Stomach (tissue), 19 donors: Measurements from ENCODE around the gene RFC1. TPM values are rescaled to one million over a fixed set of nuclear protein-coding genes. Genes with fewer than 3 reads are reported as not detected.
A peak's percentile ranks its signal among the peaks of the same experiment; 100 is the strongest.
"Not testable (repeated sequence)": the region's sequence is repeated elsewhere in the genome, so short reads cannot be mapped to it uniquely, and the experiment has no call there.

Experiments used
- DNase-seq, 2 donors: peaks; one replicate each; pipeline versions ENCODE4 v3.0.0 to v3.0.0-alpha.2; 2013 to 2019
- H3K27ac ChIP-seq, 5 donors: fragments of 200-600 bp in 4 of 5; sonication (generic) in 4 of 5; one replicate each; pipeline ENCODE4 v1.5.1; 2013 to 2019; ENCODE audit warnings: mild to moderate bottlenecking in 1 of 5, moderate library complexity in 1 of 5
- H3K27me3 ChIP-seq, 3 donors: fragments of 200-600 bp; sonication (generic); one replicate each; pipeline ENCODE4 v1.5.1; 2017 to 2019; ENCODE audit warnings: mixed run types in 1 of 3
- H3K36me3 ChIP-seq, 4 donors: fragments of 200-600 bp; sonication (generic); 1 replicate in 3 of 4; 2 replicates in 1 of 4; pipeline ENCODE4 v1.5.1; 2016 to 2019
- H3K4me1 ChIP-seq, 4 donors: fragments of 200-600 bp; sonication (generic); one replicate each; pipeline ENCODE4 v1.5.1; 2016 to 2019
- H3K4me3 ChIP-seq, 4 donors: fragments of 200-600 bp; sonication (generic) in 3 of 4; one replicate each; pipeline ENCODE4 v1.5.1; 2016 to 2019; ENCODE audit warnings: mild to moderate bottlenecking in 1 of 4
- H3K9me3 ChIP-seq, 4 donors: fragments of 200-600 bp; sonication (generic); one replicate each; pipeline ENCODE4 v1.5.1; 2016 to 2019
- CTCF ChIP-seq, 7 experiments: fragments of 450-650 bp in 4 of 7; fragments of 200-600 bp in 3 of 7; sonication (generic) in 3 of 7; IDR thresholded peaks; one replicate each; pipeline ENCODE4 v1.5.1; 2016 to 2019; ENCODE audit warnings: antibody characterized with exemption in 7 of 7, control low read depth in 2 of 7, mild to moderate bottlenecking in 1 of 7
- EP300 ChIP-seq: sonication (generic); formaldehyde crosslinking; IDR thresholded peaks from one replicate; pipeline ENCODE4 v1.6.1; 2017; ENCODE audit warnings: antibody characterized with exemption
- POLR2A ChIP-seq, 4 donors: fragments of 450-650 bp; IDR thresholded peaks; one replicate each; pipeline ENCODE4 v1.6.1; 2016; ENCODE audit warnings: antibody characterized with exemption in 4 of 4, control low read depth in 2 of 4, mild to moderate bottlenecking in 1 of 4, moderate library complexity in 1 of 4
- POLR2AphosphoS5 ChIP-seq, 3 donors: sonication (generic); formaldehyde crosslinking; IDR thresholded peaks; one replicate each; pipeline ENCODE4 v1.6.1; 2016; ENCODE audit warnings: antibody characterized with exemption in 3 of 3
- WGBS, 5 donors: extraction: QIAGEN DNeasy Blood & Tissue Kit in 3 of 5; methylation state at CpG; one replicate each; pipeline versions ENCODE4 v1.1.5 to v1.1.7; 2013 to 2018; 5-methylcytosine and 5-hydroxymethylcytosine counted together
- intact Hi-C: fragments of 100-400 bp; cut with DNase I; formaldehyde crosslinking; loops from one replicate; pipeline ENCODE4 v1.15.1; 2023; ENCODE audit warnings: low total_unique reads
- long read RNA-seq, 10 donors: transcript quantifications; one replicate each; lab custom pipeline, GENCODE V29; 2026
- polyA plus RNA-seq, 3 donors: library from polyadenylated mRNA; stranded (reverse); fragments of 200-250 nt; gene quantifications; one replicate each; pipeline ENCODE4 v1.2.3, GENCODE V29; 2013
- total RNA-seq, 5 donors: library from RNA; depleted of rRNA; stranded (reverse); fragments of >200 nt; gene quantifications; one replicate each; pipeline versions ENCODE4 v1.1.0 to v1.2.3, GENCODE V29; 2014 to 2016
- donor health status: healthy with polysubstance abuse.
- donor health status: Bipolar disorder and iron deficiency.
- donor health status: healthy.

RFC1 gene
- total RNA-seq (100 to 1,000 TPM in 1 of 5 donors, 10 to 100 TPM in 4; 13.6 to 127 (median 51.8) TPM), polyA plus RNA-seq (10 to 100 TPM in 2 of 3 donors, 1 to 10 TPM in 1; 9.1 to 12.5 (median 10.8) TPM)
- long read RNA-seq, donor 1, full-length matches to known transcripts: 2 of 21 reads
- long read RNA-seq, donor 1, partial matches to known transcripts: 19 of 21 reads
- long read RNA-seq, donor 1, other reads (novel, unspliced or antisense): 0 of 21 reads
- long read RNA-seq, donor 2, partial matches to known transcripts: 8 of 8 reads
- long read RNA-seq, donor 2, other reads (novel, unspliced or antisense): 0 of 8 reads
- long read RNA-seq, donor 3, full-length matches to known transcripts: 2 of 7 reads
- long read RNA-seq, donor 3, partial matches to known transcripts: 5 of 7 reads
- long read RNA-seq, donor 3, other reads (novel, unspliced or antisense): 0 of 7 reads
- long read RNA-seq, donor 4, full-length matches to known transcripts: 2 of 2 reads
- long read RNA-seq, donor 4, partial matches to known transcripts: 0 of 2 reads
- long read RNA-seq, donor 4, other reads (novel, unspliced or antisense): 0 of 2 reads
- long read RNA-seq, donor 5, partial matches to known transcripts: 0 of 5 reads
- long read RNA-seq, donor 5, other reads (novel, unspliced or antisense): 0 of 5 reads
- long read RNA-seq, donor 6: 0 reads
- long read RNA-seq, donor 7, partial matches to known transcripts: 24 of 25 reads
- long read RNA-seq, donor 7, other reads (novel, unspliced or antisense): 0 of 25 reads
- long read RNA-seq, donor 8, full-length matches to known transcripts: 1 of 30 reads
- long read RNA-seq, donor 8, partial matches to known transcripts: 29 of 30 reads
- long read RNA-seq, donor 8, other reads (novel, unspliced or antisense): 0 of 30 reads
- long read RNA-seq, donor 9: 0 reads
- long read RNA-seq, donor 10, partial matches to known transcripts: 6 of 6 reads
- long read RNA-seq, donor 10, other reads (novel, unspliced or antisense): 0 of 6 reads

- no peaks in the 10 kb centered on the region for H3K36me3 ChIP-seq
- H3K4me1 ChIP-seq: peaks cover 11 to 46% (median 31%) of the 10 kb centered on the region in 4 donors
- H3K27me3 ChIP-seq: no peaks in the 10 kb centered on the region
- WGBS, 5 donors: 3 to 5% (median 4%) methylated on average over 46 to 60 of the region's 60 CpGs
- TF ChIP-seq CTCF (IDR thresholded peaks at IDR 0.05) (no peak), POLR2A (IDR thresholded peaks at IDR 0.05) (peak in 1 of 4 donors; percentile 34), POLR2AphosphoS5 (IDR thresholded peaks at IDR 0.05) (peak; percentile 85 to 97 (median 90)), EP300 (no peak)
- peak within 1 kb of the TSS; percentile 85 to 93 (median 89) for H3K27ac ChIP-seq
- DNase-seq: peak; percentile 96 to 98
- intact Hi-C loops: no loop called here
- peaks cover 0 to 4% (median 2%) of the 10 kb centered on the region in 4 donors for H3K9me3 ChIP-seq
- H3K4me3 ChIP-seq: peak within 1 kb of the TSS; percentile 91 to 96 (median 95)
Observed at GRCh38 chr4:39365830-39366771, at the start of gene RFC1. Gene RFC1 (minus strand): TSS chr4:39366362. CDS start chr4:39366241, 121 bp downstream.

GRCh38 chr4:39415678-39416283, 49.6 kb upstream of the RFC1 start:
- Histone ChIP-seq H3K4me1 (no peaks in the 10 kb centered on the region), H3K4me3 (no peak overlapping the region), H3K27me3 (no peaks in the 10 kb centered on the region), H3K9me3 (no peaks in the 10 kb centered on the region), H3K27ac (no peak overlapping the region), H3K36me3 (no peaks in the 10 kb centered on the region)
- DNase-seq: no peak
- WGBS, 5 donors: 36 to 63% (median 42%) methylated on average over 2 of the region's 2 CpGs
- intact Hi-C loops: no loop called here
- TF ChIP-seq POLR2AphosphoS5 (IDR thresholded peaks at IDR 0.05): no peak
- TF ChIP-seq CTCF (IDR thresholded peaks at IDR 0.05): no peak
- no peak for TF ChIP-seq POLR2A (IDR thresholded peaks at IDR 0.05)
- TF ChIP-seq EP300: no peak

GRCh38 chr4:39411561-39411960, 45.4 kb upstream of the RFC1 start:
- DNase-seq, H3K27me3 ChIP-seq, intact Hi-C loops, H3K9me3 ChIP-seq, H3K4me1 ChIP-seq, H3K4me3 ChIP-seq, H3K27ac ChIP-seq, H3K36me3 ChIP-seq: not testable (repeated sequence)
- 87 to 92% (median 91%) methylated on average over 8 of the region's 8 CpGs for WGBS, 5 donors

GRCh38 chr4:39410415-39410814, 44.3 kb upstream of the RFC1 start:
- DNase-seq: no peak
- peaks cover 0 to 3% (median 0%) of the 10 kb centered on the region in 3 donors for H3K27me3 ChIP-seq
- H3K9me3 ChIP-seq: no peaks in the 10 kb centered on the region
- intact Hi-C loops: no loop called here
- WGBS, 5 donors: 52 to 67% (median 61%) methylated on average over 5 of the region's 5 CpGs
- peaks cover 0 to 8% (median 4%) of the 10 kb centered on the region in 4 donors for H3K4me1 ChIP-seq
- TF ChIP-seq EP300: no peak
- no peak for TF ChIP-seq CTCF (IDR thresholded peaks at IDR 0.05)
- TF ChIP-seq POLR2AphosphoS5 (IDR thresholded peaks at IDR 0.05): no peak
- TF ChIP-seq POLR2A (IDR thresholded peaks at IDR 0.05): no peak
- H3K4me3 ChIP-seq: no peak overlapping the region
- no peak overlapping the region for H3K27ac ChIP-seq
- no peaks in the 10 kb centered on the region for H3K36me3 ChIP-seq
